IMR-90 (cell line): ENCODE measurements around the gene SORL1. TPM values are rescaled to one million over a fixed set of nuclear protein-coding genes. Genes with fewer than 3 reads are reported as not detected.

Source experiments
- ATAC-seq: fragments of 200-7000 bp; cut with Tn5 transposase; 2 replicates; pipeline ENCODE4 v1.9.1; 2020; ENCODE audit warnings: low read depth, mild to moderate bottlenecking, moderate library complexity
- BruUV-seq: library from RNA; stranded (reverse); fragments of 400-500 nt; replicated peaks from 2 replicates; lab custom pipeline; 2021; lab: Mats Ljungman, UMichigan
- CTCF ChIA-PET: fragments of 300-600 bp; formaldehyde crosslinking; extraction: SDS; loops from one replicate; lab custom pipeline; 2021; ENCODE audit warnings: antibody characterized with exemption; lab: Yijun Ruan, JAX
- POLR2A ChIA-PET: fragments of 300-600 bp; sonication (Branson Sonifier 250); formaldehyde crosslinking; loops from one replicate; lab custom pipeline; 2022; ENCODE audit warnings: antibody characterized with exemption; ENCODE audit not compliant: unreplicated experiment; lab: Charles Lee
- DNase-seq: peaks from one replicate; pipeline ENCODE4 v3.0.0; 2013
- H2AFZ ChIP-seq: replicated peaks from 2 replicates; pipeline ENCODE3; 2013; ENCODE audit warnings: low read length, mild to moderate bottlenecking; ENCODE audit not compliant: poor library complexity
- H2AK5ac ChIP-seq: 2 replicates; pipeline ENCODE4 v1.6.1; 2013; ENCODE audit warnings: low read depth, low read length, inconsistent platforms
- H2AK9ac ChIP-seq: replicated peaks from 2 replicates; pipeline ENCODE3; 2013; ENCODE audit warnings: mild to moderate bottlenecking, low read depth, low read length, moderate library complexity; ENCODE audit not compliant: poor library complexity
- H2BK120ac ChIP-seq: 2 replicates; pipeline ENCODE4 v1.6.1; 2013; ENCODE audit warnings: low read depth, low read length, inconsistent platforms
- H2BK15ac ChIP-seq: 3 replicates; pipeline ENCODE4 v1.6.1; 2013; ENCODE audit warnings: low read depth, low read length, inconsistent platforms
- H2BK20ac ChIP-seq: 2 replicates; pipeline ENCODE4 v1.6.1; 2013; ENCODE audit warnings: low read depth, mild to moderate bottlenecking, inconsistent platforms, low read length, moderate library complexity
- H2BK5ac ChIP-seq: 2 replicates; pipeline ENCODE4 v1.6.1; 2013; ENCODE audit warnings: mild to moderate bottlenecking, low read depth, low read length, inconsistent platforms; ENCODE audit not compliant: poor library complexity, severe bottlenecking
- H3K14ac ChIP-seq: replicated peaks from 2 replicates; pipeline ENCODE4 v1.6.1; 2013; ENCODE audit warnings: low read depth, low read length, inconsistent platforms
- H3K18ac ChIP-seq: 2 replicates; pipeline ENCODE4 v1.6.1; 2013; ENCODE audit warnings: low read depth, low read length, control low read depth
- H3K23ac ChIP-seq: 2 replicates; pipeline ENCODE4 v1.6.1; 2013; ENCODE audit warnings: low read depth, low read length, inconsistent platforms
- H3K27ac ChIP-seq: 2 replicates; pipeline ENCODE4 v1.5.1; 2013; ENCODE audit warnings: mild to moderate bottlenecking, control low read depth, low read length; ENCODE audit not compliant: insufficient read depth
- H3K27me3 ChIP-seq: 2 replicates; pipeline ENCODE4 v1.6.1; 2013; ENCODE audit warnings: low read length; ENCODE audit not compliant: control insufficient read depth, insufficient read depth
- H3K36me3 ChIP-seq: 2 replicates; pipeline ENCODE4 v1.6.1; 2013; ENCODE audit warnings: low read length, mixed read lengths; ENCODE audit not compliant: control insufficient read depth, insufficient read depth
- H3K4ac ChIP-seq: 2 replicates; pipeline ENCODE4 v1.6.1; 2013; ENCODE audit warnings: low read depth, low read length, inconsistent platforms
- H3K4me1 ChIP-seq: 2 replicates; pipeline ENCODE4 v1.6.1; 2013; ENCODE audit warnings: low read length, mixed read lengths; ENCODE audit not compliant: control insufficient read depth, insufficient read depth
- H3K4me2 ChIP-seq: 2 replicates; pipeline ENCODE4 v1.6.1; 2013; ENCODE audit warnings: low read depth, mild to moderate bottlenecking, control low read depth, low read length, moderate library complexity
- H3K4me3 ChIP-seq: 2 replicates; pipeline ENCODE4 v1.5.1; 2013; ENCODE audit warnings: low read depth, mild to moderate bottlenecking, control low read depth, low read length, moderate library complexity; ENCODE audit not compliant: insufficient read depth
- H3K56ac ChIP-seq: 2 replicates; pipeline ENCODE4 v1.6.1; 2013; ENCODE audit warnings: low read length, inconsistent platforms; ENCODE audit not compliant: insufficient read depth; ENCODE audit errors: extremely low read depth
- H3K79me1 ChIP-seq, 2 experiments: 2 replicates each; pipeline ENCODE4 v1.6.1; 2013; ENCODE audit warnings: low read length in 2 of 2, inconsistent platforms in 1 of 2, low read depth in 1 of 2
- H3K9ac ChIP-seq: 2 replicates; pipeline ENCODE4 v1.6.1; 2013; ENCODE audit warnings: low read depth, low read length, control low read depth
- H3K9me1 ChIP-seq: 2 replicates; pipeline ENCODE4 v1.6.1; 2013; ENCODE audit warnings: low read length, inconsistent platforms; ENCODE audit not compliant: insufficient read depth
- H3K9me3 ChIP-seq: 2 replicates; pipeline ENCODE4 v1.6.1; 2013; ENCODE audit warnings: low read length; ENCODE audit not compliant: control insufficient read depth, insufficient read depth
- H4K20me1 ChIP-seq: 2 replicates; pipeline ENCODE4 v1.6.1; 2013; ENCODE audit warnings: low read length, inconsistent platforms; ENCODE audit not compliant: insufficient read depth
- H4K5ac ChIP-seq: 2 replicates; pipeline ENCODE4 v1.6.1; 2013; ENCODE audit warnings: mild to moderate bottlenecking, low read depth, low read length, control low read depth
- H4K8ac ChIP-seq, 2 experiments: 2 replicates each; pipeline ENCODE4 v1.6.1; 2013; ENCODE audit warnings: low read depth in 2 of 2, low read length in 2 of 2, control low read depth in 1 of 2, inconsistent platforms in 1 of 2
- H4K91ac ChIP-seq: 2 replicates; pipeline ENCODE4 v1.6.1; 2013; ENCODE audit warnings: low read depth, low read length, inconsistent platforms; ENCODE audit not compliant: insufficient read depth
- BHLHE40 ChIP-seq: fragments of 150-350 bp; IDR thresholded peaks from 2 replicates; pipeline ENCODE4 v1.6.1; 2016; ENCODE audit warnings: mild to moderate bottlenecking, low read depth, low read length
- CHD1 ChIP-seq: IDR thresholded peaks from 2 replicates; pipeline ENCODE4 v1.6.1; 2012; ENCODE audit warnings: low read depth, low read length, improper control_type of control experiment
- MAFK ChIP-seq: IDR thresholded peaks from 2 replicates; pipeline ENCODE4 v1.6.1; 2012; ENCODE audit warnings: low read depth, low read length, improper control_type of control experiment
- SMC3 ChIP-seq: fragments of 150-350 bp; IDR thresholded peaks from 2 replicates; pipeline ENCODE4 v1.6.1; 2016; ENCODE audit warnings: low read depth, mild to moderate bottlenecking, antibody characterized with exemption, low read length, moderate library complexity
- WGBS, 2 experiments: methylation state at CpG; one replicate each; pipeline versions ENCODE4 v1.1.5 to v1.1.7; 2013; ENCODE audit warnings: missing lambda C conversion rate in 2 of 2; ENCODE audit not compliant: insufficient read length in 1 of 2; ENCODE audit errors: extremely low coverage in 2 of 2; 5-methylcytosine and 5-hydroxymethylcytosine counted together
- dilution Hi-C: fragments of 300-500 bp; cut with HindIII; formaldehyde crosslinking; loops from one replicate; pipeline ENCODE4 v1.14.3; 2018; ENCODE audit warnings: low sequenced_read_pairs; ENCODE audit not compliant: unreplicated experiment
- in situ Hi-C: fragments of 300-500 bp; cut with MboI; formaldehyde crosslinking; loops from 3 replicates; pipeline ENCODE4 v1.14.3; 2019; ENCODE audit warnings: low sequenced_read_pairs, inconsistent platforms, mixed read lengths
- intact Hi-C: fragments of 100-400 bp; cut with micrococcal nuclease; formaldehyde crosslinking; loops from 2 replicates; pipeline ENCODE4 v1.10.0; 2022
- polyA plus RNA-seq, 3 experiments: library from polyadenylated mRNA; depleted of rRNA; stranded (reverse); fragments of >200 nt; gene quantifications; 2 replicates each; pipeline ENCODE4 v1.2.3, GENCODE V29; 2012; ENCODE audit warnings: low replicate concordance in 1 of 3
- total RNA-seq: library from RNA; depleted of rRNA; stranded (reverse); fragments of >200 nt; gene quantifications from 2 replicates; pipeline ENCODE4 v1.2.3, GENCODE V29; 2012
- TF ChIP-seq, protein P1 (sequence below): fragments of 150-350 bp; IDR thresholded peaks from 2 replicates; pipeline ENCODE4 v1.6.1; 2016; ENCODE audit warnings: low read depth, mild to moderate bottlenecking, low read length, moderate library complexity, borderline replicate concordance

SORL1 gene
- total and polyA plus RNA-seq, 2 of the 4 experiments (the other 2 are of a cell fraction): 1.0 to 2.0 TPM

DNA sequence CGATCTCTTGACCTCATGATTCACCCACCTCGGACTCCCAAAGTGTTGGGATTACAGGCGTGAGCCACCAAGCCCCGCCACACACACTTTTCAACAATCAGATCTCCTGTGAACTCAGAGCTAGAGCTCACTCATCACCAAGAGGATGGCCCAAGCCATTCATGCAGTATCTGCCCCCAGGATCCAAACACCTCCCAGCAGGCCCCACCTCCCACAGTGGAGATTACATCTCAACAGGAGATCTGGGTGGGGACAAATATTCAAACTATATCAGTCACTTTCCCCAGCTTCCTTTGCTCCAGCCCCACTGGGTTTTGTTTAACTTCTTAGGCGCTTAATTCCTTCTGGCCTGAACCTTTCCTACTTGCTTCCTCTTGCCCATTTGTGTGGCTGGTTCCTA lies 26.3 kb upstream of the SORL1 start:
- Histone ChIP-seq H4K8ac (no peak overlapping the region), H3K9me1 (no peaks in the 10 kb centered on the region), H2BK120ac (no peak overlapping the region), H3K4me1 (no peaks in the 10 kb centered on the region; the same call in 1 of the 2 replicates), H3K27me3 (peaks cover 36% of the 10 kb centered on the region), H3K27ac (no peak overlapping the region), H3K4me2 (no peak overlapping the region), H2AK5ac (no peak overlapping the region), H2BK15ac (no peak overlapping the region), H4K20me1 (no peaks in the 10 kb centered on the region), H2BK5ac (no peak overlapping the region), H3K23ac (no peak overlapping the region), H4K5ac (no peak overlapping the region), H4K91ac (no peak overlapping the region), H2AK9ac (no peak overlapping the region), H3K79me1 (no peaks in the 10 kb centered on the region), H3K4me3 (no peak overlapping the region), H3K9ac (no peak overlapping the region), H3K4ac (no peak overlapping the region), H3K9me3 (no peaks in the 10 kb centered on the region; the same call in 1 of the 2 replicates), H2AFZ (no peak overlapping the region), H2BK20ac (no peak overlapping the region), H3K56ac (no peak overlapping the region), H3K36me3 (no peaks in the 10 kb centered on the region), H3K18ac (no peak overlapping the region), H3K14ac (no peak overlapping the region)
- intact Hi-C loops: no loop called here
- TF ChIP-seq MAFK: no peak
- no peak for TF ChIP-seq BHLHE40
- no peak for TF ChIP-seq SMC3
- TF ChIP-seq CHD1: no peak
- TF ChIP-seq, protein P1, sequence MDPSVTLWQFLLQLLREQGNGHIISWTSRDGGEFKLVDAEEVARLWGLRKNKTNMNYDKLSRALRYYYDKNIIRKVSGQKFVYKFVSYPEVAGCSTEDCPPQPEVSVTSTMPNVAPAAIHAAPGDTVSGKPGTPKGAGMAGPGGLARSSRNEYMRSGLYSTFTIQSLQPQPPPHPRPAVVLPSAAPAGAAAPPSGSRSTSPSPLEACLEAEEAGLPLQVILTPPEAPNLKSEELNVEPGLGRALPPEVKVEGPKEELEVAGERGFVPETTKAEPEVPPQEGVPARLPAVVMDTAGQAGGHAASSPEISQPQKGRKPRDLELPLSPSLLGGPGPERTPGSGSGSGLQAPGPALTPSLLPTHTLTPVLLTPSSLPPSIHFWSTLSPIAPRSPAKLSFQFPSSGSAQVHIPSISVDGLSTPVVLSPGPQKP: no peak
- no TSS peak for BruUV-seq
- ChIA-PET CTCF (no interaction called here), POLR2A (no interaction called here)
- dilution Hi-C loops: no loop called here
- in situ Hi-C loops: no loop called here
- DNase-seq (no peak), ATAC-seq (no peak)
- no CpG with 5 or more reads among the region's 5 CpGs for WGBS, 2 experiments
